Right lobe of liver (tissue), 6 donors: ENCODE measurements around the gene LUZP4. TPM values are rescaled to one million over a fixed set of nuclear protein-coding genes. Genes with fewer than 3 reads are reported as not detected.

Experiments
- ATAC-seq, 4 donors: fragments of 200-7000 bp; cut with Tn5 transposase; one replicate each; pipeline ENCODE4 v1.9.1; 2020; ENCODE audit warnings: mild to moderate bottlenecking in 4 of 4, moderate library complexity in 4 of 4
- DNase-seq, 3 donors: peaks; one replicate each; pipeline ENCODE4 v3.0.0-alpha.2; 2020
- H3K27ac ChIP-seq, 3 donors: fragments of 200-600 bp; one replicate each; pipeline ENCODE4 v1.8.0; 2022
- H3K27me3 ChIP-seq, 2 donors: fragments of 200-600 bp; one replicate each; pipeline ENCODE4 v1.8.0; 2022
- H3K36me3 ChIP-seq, 4 donors: fragments of 200-600 bp; sonication (generic) in 1 of 4; one replicate each; pipeline versions ENCODE4 v1.5.1 to v1.8.0; 2017 to 2022; ENCODE audit warnings: control low read depth in 1 of 4
- H3K4me1 ChIP-seq, 4 donors: fragments of 200-600 bp; sonication (generic) in 1 of 4; one replicate each; pipeline versions ENCODE4 v1.5.1 to v1.8.0; 2017 to 2022; ENCODE audit warnings: control low read depth in 1 of 4
- H3K4me3 ChIP-seq, 3 donors: fragments of 200-600 bp; one replicate each; pipeline ENCODE4 v1.8.0; 2022
- H3K9me3 ChIP-seq, 4 donors: fragments of 200-600 bp; sonication (generic) in 1 of 4; one replicate each; pipeline versions ENCODE4 v1.5.1 to v1.8.0; 2017 to 2022; ENCODE audit warnings: control low read depth in 1 of 4
- POLR2A ChIP-seq: fragments of 450-650 bp; IDR thresholded peaks from one replicate; pipeline ENCODE4 v1.6.1; 2017; ENCODE audit warnings: antibody characterized with exemption, mild to moderate bottlenecking
- WGBS: methylation state at CpG from one replicate; pipeline ENCODE4 v1.1.6; 2018; ENCODE audit warnings: low coverage, low lambda C conversion rate; ENCODE audit not compliant: insufficient coverage; ENCODE audit errors: missing lambda C conversion rate; 5-methylcytosine and 5-hydroxymethylcytosine counted together
- intact Hi-C, 2 donors: fragments of 100-400 bp; cut with DNase I; formaldehyde crosslinking; loops; one replicate each; pipeline versions ENCODE4 v1.11.2 to v1.14.1; 2022
- total RNA-seq, 6 experiments: library from RNA; depleted of rRNA in 2 of 6; stranded (reverse); fragments of >200 nt in 2 of 6; fragmentation: NEBNext Ultra II Directional in 3 of 6; extraction: Animal tissue kit (Norgen Biotek cat#: 25700) in 3 of 6; gene quantifications; one replicate each; pipeline versions ENCODE4 v1.1.0 to v1.2.4, GENCODE V29; 2016 to 2023
- TF ChIP-seq, protein P1 (sequence below), 4 donors: fragments of 200-600 bp in 3 of 4; fragments of 450-650 bp in 1 of 4; IDR thresholded peaks; one replicate each; pipeline versions ENCODE4 v1.5.1 to v1.8.0; 2016 to 2022; ENCODE audit warnings: antibody characterized with exemption in 4 of 4, mild to moderate bottlenecking in 2 of 4
- donor health status: DM: no; HTN: yes; CAD: no.
- donor health status: DM: no; HTN: no; CAD: no.
- donor health status: DM: no; HTN: no; CAD: no.
- donor health status: DM: no; HTN: yes; CAD: no.
- donor health status: DM: no; HTN: yes; CAD: no.

Gene LUZP4
- total RNA-seq, 6 experiments from 2014 or later: not detected

DNA sequence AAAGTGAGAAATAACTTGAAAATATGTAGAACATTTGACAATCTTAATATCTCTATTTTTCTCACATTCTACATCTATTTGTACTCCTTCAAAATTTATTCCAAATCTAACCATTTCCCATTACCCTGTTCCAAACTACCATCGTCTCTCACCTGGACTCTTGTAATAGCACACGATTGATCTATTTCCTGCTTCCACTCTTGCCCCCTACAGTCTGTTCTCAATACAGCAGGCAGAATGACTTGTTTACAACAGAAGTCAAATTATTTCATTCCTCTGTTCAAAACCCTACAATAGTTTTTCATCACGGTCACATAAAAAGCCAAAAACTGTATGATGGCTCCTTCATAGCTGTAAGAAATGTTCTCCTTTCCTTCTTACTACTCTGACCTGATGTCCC lies 21.1 kb upstream of the LUZP4 start:
- ATAC-seq: peak in 2 of 4 donors; percentile 41
- Histone ChIP-seq H3K4me1 (no peaks in the 10 kb centered on the region), H3K27me3 (no peaks in the 10 kb centered on the region), H3K27ac (no peak overlapping the region), H3K9me3 (no peaks in the 10 kb centered on the region), H3K36me3 (no peaks in the 10 kb centered on the region), H3K4me3 (no peak overlapping the region)
- intact Hi-C loops: no loop called here
- no peak for DNase-seq
- TF ChIP-seq, protein P1, sequence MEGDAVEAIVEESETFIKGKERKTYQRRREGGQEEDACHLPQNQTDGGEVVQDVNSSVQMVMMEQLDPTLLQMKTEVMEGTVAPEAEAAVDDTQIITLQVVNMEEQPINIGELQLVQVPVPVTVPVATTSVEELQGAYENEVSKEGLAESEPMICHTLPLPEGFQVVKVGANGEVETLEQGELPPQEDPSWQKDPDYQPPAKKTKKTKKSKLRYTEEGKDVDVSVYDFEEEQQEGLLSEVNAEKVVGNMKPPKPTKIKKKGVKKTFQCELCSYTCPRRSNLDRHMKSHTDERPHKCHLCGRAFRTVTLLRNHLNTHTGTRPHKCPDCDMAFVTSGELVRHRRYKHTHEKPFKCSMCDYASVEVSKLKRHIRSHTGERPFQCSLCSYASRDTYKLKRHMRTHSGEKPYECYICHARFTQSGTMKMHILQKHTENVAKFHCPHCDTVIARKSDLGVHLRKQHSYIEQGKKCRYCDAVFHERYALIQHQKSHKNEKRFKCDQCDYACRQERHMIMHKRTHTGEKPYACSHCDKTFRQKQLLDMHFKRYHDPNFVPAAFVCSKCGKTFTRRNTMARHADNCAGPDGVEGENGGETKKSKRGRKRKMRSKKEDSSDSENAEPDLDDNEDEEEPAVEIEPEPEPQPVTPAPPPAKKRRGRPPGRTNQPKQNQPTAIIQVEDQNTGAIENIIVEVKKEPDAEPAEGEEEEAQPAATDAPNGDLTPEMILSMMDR (IDR thresholded peaks at IDR 0.05): peak; percentile 24 to 31 (median 24)
- TF ChIP-seq POLR2A: no peak
- WGBS: 7% methylated on average over 3 of the region's 3 CpGs

DNA sequence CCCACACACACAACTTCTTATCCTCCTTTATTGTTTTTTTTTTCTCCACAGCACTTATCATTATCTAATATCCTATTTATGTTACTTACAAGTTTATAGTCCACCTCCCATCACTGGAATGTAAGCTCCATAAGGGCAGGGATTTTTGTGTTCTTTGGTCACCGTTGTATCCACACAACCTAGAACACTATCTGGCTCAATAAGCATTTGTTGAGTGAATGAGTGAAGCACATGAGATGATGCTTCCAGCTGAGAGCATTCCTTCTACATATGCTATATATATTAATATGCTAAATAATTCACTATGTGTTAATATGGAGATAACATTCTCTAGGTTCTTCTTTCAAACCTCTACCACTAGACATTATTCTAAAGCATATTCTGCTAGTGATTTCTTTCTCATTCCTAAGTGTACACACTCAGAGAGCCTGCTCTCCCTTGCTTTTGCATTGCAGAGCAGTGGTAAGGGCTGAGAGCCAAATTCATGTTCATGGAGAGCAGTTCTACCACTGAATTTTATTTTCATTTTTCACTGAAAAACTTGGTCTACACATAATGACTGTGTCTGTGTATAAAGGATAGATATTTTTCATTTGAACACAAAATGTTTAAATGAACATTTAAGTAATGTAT lies 20.3 kb upstream of the LUZP4 start:
- H3K36me3 ChIP-seq: no peaks in the 10 kb centered on the region
- no peak for ATAC-seq
- no peak for DNase-seq
- H3K4me1 ChIP-seq: no peaks in the 10 kb centered on the region
- no peak overlapping the region for H3K4me3 ChIP-seq
- no peak overlapping the region for H3K27ac ChIP-seq
- 67% methylated on average over 1 of the region's 1 CpG for WGBS
- no peak for TF ChIP-seq POLR2A
- TF ChIP-seq, protein P1 (IDR thresholded peaks at IDR 0.05): no peak
- no peaks in the 10 kb centered on the region for H3K9me3 ChIP-seq
- no peaks in the 10 kb centered on the region for H3K27me3 ChIP-seq
- intact Hi-C loops: no loop called here

DNA sequence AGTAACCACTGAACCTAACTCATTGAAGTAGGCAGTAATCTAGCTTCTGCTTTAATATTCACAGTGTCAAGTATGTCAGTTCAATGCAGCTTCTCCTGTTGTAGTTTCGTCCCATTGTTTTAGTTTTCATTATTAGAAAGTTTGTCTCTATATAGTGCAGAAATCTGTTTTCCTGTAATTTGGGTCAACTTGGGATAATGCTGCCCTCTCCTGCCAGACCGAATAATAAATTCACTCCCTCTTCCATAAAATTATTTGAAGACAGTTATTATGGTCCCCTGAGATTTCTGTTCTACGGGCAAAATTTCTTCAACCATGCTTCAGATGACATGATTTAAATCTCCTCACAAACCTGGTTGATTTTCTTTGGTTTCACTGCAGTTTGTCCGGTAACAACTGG lies 4.6 kb upstream of the LUZP4 start:
- Histone ChIP-seq H3K4me3 (no peak overlapping the region), H3K27me3 (peaks cover 0 to 5% of the 10 kb centered on the region in 2 donors), H3K4me1 (no peaks in the 10 kb centered on the region), H3K9me3 (no peaks in the 10 kb centered on the region), H3K36me3 (no peaks in the 10 kb centered on the region), H3K27ac (no peak overlapping the region)
- DNase-seq: no peak
- no peak for TF ChIP-seq POLR2A
- TF ChIP-seq, protein P1 (IDR thresholded peaks at IDR 0.05): no peak
- WGBS: 38% methylated on average over 4 of the region's 4 CpGs
- ATAC-seq: no peak
- intact Hi-C loops: no loop called here

DNA sequence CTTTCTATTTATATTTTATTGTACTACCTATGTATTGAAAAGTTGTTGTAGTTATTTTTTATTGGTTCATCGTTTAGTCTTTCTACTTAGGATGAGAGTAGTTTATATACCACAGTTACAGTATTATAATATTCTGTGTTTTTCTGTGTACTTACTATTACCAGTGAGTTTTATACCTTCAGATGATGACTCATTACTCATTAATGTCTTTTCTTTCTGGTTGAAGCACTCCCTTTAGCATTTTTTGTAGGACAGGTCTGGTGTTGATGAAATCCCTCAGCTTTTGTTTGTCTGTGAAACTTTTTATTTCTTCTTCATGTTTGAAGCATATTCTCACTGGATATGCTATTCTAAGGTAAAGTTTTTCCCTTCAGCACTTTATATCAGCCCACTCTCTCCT lies 7.7 kb downstream of the LUZP4 start:
- H3K4me3 ChIP-seq: no peak overlapping the region
- H3K27me3 ChIP-seq: no peaks in the 10 kb centered on the region
- intact Hi-C loops: no loop called here
- no peaks in the 10 kb centered on the region for H3K4me1 ChIP-seq
- no peaks in the 10 kb centered on the region for H3K9me3 ChIP-seq
- no peak overlapping the region for H3K27ac ChIP-seq
- no peak for TF ChIP-seq POLR2A
- TF ChIP-seq, protein P1 (IDR thresholded peaks at IDR 0.05): no peak
- ATAC-seq (no peak), DNase-seq (no peak)
- WGBS: 38% methylated on average over 1 of the region's 1 CpG
- H3K36me3 ChIP-seq: no peaks in the 10 kb centered on the region
